Neural cell (in vitro differentiated cells): ENCODE data around the gene LRBA.

Experiments
- CTCF ChIP-seq: fragments of 450-650 bp; IDR thresholded peaks from 2 replicates; pipeline ENCODE4 v1.5.1; 2014; ENCODE audit warnings: antibody characterized with exemption, mild to moderate bottlenecking, moderate library complexity; ENCODE audit not compliant: poor library complexity, severe bottlenecking
- EP300 ChIP-seq: fragments of 450-650 bp; conservative IDR thresholded peaks from 2 replicates; pipeline ENCODE4 v1.6.1; 2014; ENCODE audit warnings: antibody characterized with exemption, mild to moderate bottlenecking, moderate library complexity; ENCODE audit not compliant: poor library complexity, severe bottlenecking
- EZH2 ChIP-seq: fragments of 200-600, 300-800 bp; shearing (Covaris generic), sonication (generic); IDR thresholded peaks from 2 replicates; pipeline ENCODE4 v1.6.1; 2014; ENCODE audit warnings: antibody characterized with exemption, low read length, borderline replicate concordance, mild to moderate bottlenecking; ENCODE audit not compliant: insufficient read depth, poor library complexity, severe bottlenecking
- MXI1 ChIP-seq: fragments of 450-650 bp; conservative IDR thresholded peaks from 2 replicates; pipeline ENCODE4 v1.6.1; 2014; ENCODE audit warnings: antibody characterized with exemption, mild to moderate bottlenecking; ENCODE audit not compliant: poor library complexity, severe bottlenecking
- POLR2AphosphoS5 ChIP-seq: IDR thresholded peaks from 2 replicates; pipeline ENCODE4 v1.6.1; 2012
- RAD21 ChIP-seq: fragments of 450-650 bp; conservative IDR thresholded peaks from 2 replicates; pipeline ENCODE4 v1.6.1; 2014; ENCODE audit warnings: antibody characterized with exemption, mild to moderate bottlenecking, moderate library complexity
- REST ChIP-seq: IDR thresholded peaks from 2 replicates; pipeline ENCODE4 v1.6.1; 2012; ENCODE audit warnings: borderline replicate concordance
- SMC3 ChIP-seq: fragments of 450-650 bp; conservative IDR thresholded peaks from 2 replicates; pipeline ENCODE4 v1.6.1; 2014; ENCODE audit warnings: antibody characterized with exemption, mild to moderate bottlenecking, moderate library complexity; ENCODE audit not compliant: poor library complexity
- TAF1 ChIP-seq: IDR thresholded peaks from 2 replicates; pipeline ENCODE4 v1.6.1; 2012; ENCODE audit warnings: low read depth

DNA sequence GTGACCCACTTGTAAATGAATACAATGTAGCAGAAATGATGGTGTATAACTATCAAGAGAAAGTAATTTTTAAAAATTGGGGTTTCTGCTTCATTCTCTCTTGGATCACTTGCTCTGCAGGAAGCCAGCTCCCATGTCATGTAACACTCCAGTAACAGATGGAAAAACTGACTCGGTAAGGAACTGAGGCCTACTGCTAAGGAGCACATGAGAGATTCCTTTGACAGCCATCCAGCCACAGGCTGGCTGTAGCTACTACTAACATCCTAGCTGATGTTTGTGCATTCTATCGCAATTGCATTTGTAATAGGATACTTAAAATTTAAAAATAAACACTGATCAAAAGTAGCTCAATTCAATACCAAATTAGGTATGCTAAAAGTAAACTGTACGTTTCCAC, 535.4 kb downstream of the LRBA start:
- no peak for TF ChIP-seq CTCF
- TF ChIP-seq POLR2AphosphoS5, result no peak
- no peak for TF ChIP-seq EP300
- TF ChIP-seq REST, result no peak
- TF ChIP-seq EZH2, result no peak
- TF ChIP-seq TAF1, result no peak
- no peak for TF ChIP-seq RAD21
- TF ChIP-seq MXI1, result no peak
- TF ChIP-seq SMC3, result no peak
